ENCODE results near the gene BLOC1S5.

DNA sequence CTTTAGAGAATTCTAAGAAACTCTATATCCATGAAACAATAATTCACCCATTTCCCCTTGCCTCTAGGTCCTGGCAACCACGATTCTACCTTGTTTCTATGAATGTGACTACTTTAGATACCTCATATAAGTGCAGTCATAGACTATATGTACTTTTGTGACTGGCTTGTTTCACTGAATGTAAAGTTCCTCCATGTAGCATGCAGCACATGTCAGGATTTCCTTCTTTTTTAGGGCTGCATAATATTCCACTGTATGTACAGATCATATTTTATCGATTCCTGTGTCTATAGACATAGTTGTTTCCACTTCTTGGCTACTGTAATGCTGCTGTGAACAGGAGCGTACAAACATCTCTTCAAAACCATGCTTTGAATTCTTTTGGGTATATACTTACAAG is 26.5 kb upstream of the BLOC1S5 start:
- no peak for TF ChIP-seq POLR2A (IDR thresholded peaks at IDR 0.05)
- TF ChIP-seq, protein P1, sequence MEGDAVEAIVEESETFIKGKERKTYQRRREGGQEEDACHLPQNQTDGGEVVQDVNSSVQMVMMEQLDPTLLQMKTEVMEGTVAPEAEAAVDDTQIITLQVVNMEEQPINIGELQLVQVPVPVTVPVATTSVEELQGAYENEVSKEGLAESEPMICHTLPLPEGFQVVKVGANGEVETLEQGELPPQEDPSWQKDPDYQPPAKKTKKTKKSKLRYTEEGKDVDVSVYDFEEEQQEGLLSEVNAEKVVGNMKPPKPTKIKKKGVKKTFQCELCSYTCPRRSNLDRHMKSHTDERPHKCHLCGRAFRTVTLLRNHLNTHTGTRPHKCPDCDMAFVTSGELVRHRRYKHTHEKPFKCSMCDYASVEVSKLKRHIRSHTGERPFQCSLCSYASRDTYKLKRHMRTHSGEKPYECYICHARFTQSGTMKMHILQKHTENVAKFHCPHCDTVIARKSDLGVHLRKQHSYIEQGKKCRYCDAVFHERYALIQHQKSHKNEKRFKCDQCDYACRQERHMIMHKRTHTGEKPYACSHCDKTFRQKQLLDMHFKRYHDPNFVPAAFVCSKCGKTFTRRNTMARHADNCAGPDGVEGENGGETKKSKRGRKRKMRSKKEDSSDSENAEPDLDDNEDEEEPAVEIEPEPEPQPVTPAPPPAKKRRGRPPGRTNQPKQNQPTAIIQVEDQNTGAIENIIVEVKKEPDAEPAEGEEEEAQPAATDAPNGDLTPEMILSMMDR (IDR thresholded peaks at IDR 0.05), result no peak

Measured in adrenal gland (tissue), 5 donors.